GM12878 (cell line): ENCODE results near the gene FGF14. TPM values are rescaled to one million over a fixed set of nuclear protein-coding genes. Genes with fewer than 3 reads are reported as not detected.

Experiments used
- ATAC-seq: fragments of 200-7000 bp; cut with Tn5 transposase; 3 replicates; pipeline ENCODE4 v1.9.1; 2020; ENCODE audit warnings: mild to moderate bottlenecking, moderate library complexity
- BruUV-seq: library from RNA; stranded (reverse); fragments of 400-500 nt; replicated peaks from 2 replicates; lab custom pipeline; 2021; lab: Mats Ljungman, UMichigan
- CTCF ChIA-PET: fragments of 300-600 bp; sonication (Branson Sonifier 250); formaldehyde crosslinking; extraction: SDS; loops from one replicate; lab custom pipeline; 2021; ENCODE audit warnings: inconsistent platforms; lab: Yijun Ruan, JAX
- POLR2A ChIA-PET: fragments of 350-600 bp; formaldehyde crosslinking; extraction: SDS; loops from one replicate; lab custom pipeline; 2021; ENCODE audit warnings: inconsistent platforms; lab: Charles Lee
- RAD21 ChIA-PET: fragments of 300-600 bp; sonication (Branson Sonifier 250); formaldehyde crosslinking; loops from one replicate; lab custom pipeline; 2023; ENCODE audit warnings: antibody characterized with exemption; ENCODE audit not compliant: unreplicated experiment; lab: Charles Lee
- SMC1A ChIA-PET: fragments of 300-600 bp; sonication (Branson Sonifier 250); formaldehyde crosslinking; loops from one replicate; lab custom pipeline; 2023; ENCODE audit not compliant: unreplicated experiment, uncharacterized antibody; lab: Charles Lee
- DNase-seq: peaks from one replicate; pipeline ENCODE4 v3.0.0-alpha.2; 2011; ENCODE audit warnings: low read depth, low spot score
- FAIRE-seq: peaks from 3 replicates; lab custom pipeline; 2011; peaks lifted over from hg19 to GRCh38; lab: Jason Lieb, UNC
- H2AFZ ChIP-seq: 2 replicates; pipeline ENCODE4 v1.6.0; 2011; ENCODE audit warnings: low read depth, low read length, control low read depth; ENCODE audit not compliant: control insufficient read depth
- H3K27ac ChIP-seq: 2 replicates; pipeline ENCODE4 v1.5.1; 2011; ENCODE audit warnings: control low read depth; ENCODE audit not compliant: control insufficient read depth, insufficient read depth
- H3K27me3 ChIP-seq, 2 experiments: replicated peaks in 1 of 2; 2 replicates each; pipeline versions ENCODE4 v1.6.0 to v1.6.1; 2011; ENCODE audit warnings: low read length in 1 of 2; ENCODE audit not compliant: control insufficient read depth in 2 of 2, insufficient read depth in 2 of 2
- H3K36me3 ChIP-seq, 2 experiments: 2 replicates each; pipeline ENCODE4 v1.5.1; 2011; ENCODE audit warnings: low read length in 1 of 2; ENCODE audit not compliant: control insufficient read depth in 2 of 2, insufficient read depth in 2 of 2
- H3K4me1 ChIP-seq: 2 replicates; pipeline ENCODE4 v1.6.1; 2011; ENCODE audit warnings: mild to moderate bottlenecking, low read length, moderate library complexity, mixed read lengths; ENCODE audit not compliant: control insufficient read depth, insufficient read depth
- H3K4me2 ChIP-seq: 2 replicates; pipeline ENCODE4 v1.6.0; 2011; ENCODE audit warnings: control low read depth; ENCODE audit not compliant: control insufficient read depth, insufficient read depth
- H3K4me3 ChIP-seq: fragments of 200-600 bp; sonication (generic); 2 replicates; pipeline ENCODE4 v1.5.1; 2016
- H3K79me2 ChIP-seq: 2 replicates; pipeline ENCODE4 v1.6.0; 2011; ENCODE audit warnings: low read length; ENCODE audit not compliant: control insufficient read depth, insufficient read depth
- H3K9ac ChIP-seq: 2 replicates; pipeline ENCODE4 v1.8.0; 2011; ENCODE audit warnings: low read length, control low read depth, mixed read lengths; ENCODE audit not compliant: control insufficient read depth, insufficient read depth
- H3K9me3 ChIP-seq: replicated peaks from 3 replicates; pipeline ENCODE4 v1.5.1; 2011; ENCODE audit warnings: mild to moderate bottlenecking, low read length; ENCODE audit not compliant: control insufficient read depth, insufficient read depth
- H4K20me1 ChIP-seq: 2 replicates; pipeline ENCODE4 v1.6.0; 2011; ENCODE audit not compliant: control insufficient read depth, insufficient read depth
- BCLAF1 ChIP-seq: fragments of 450-650 bp; IDR thresholded peaks from 2 replicates; pipeline ENCODE4 v1.6.1; 2017; ENCODE audit warnings: antibody characterized with exemption, mild to moderate bottlenecking, moderate library complexity
- BHLHE40 ChIP-seq, 2 experiments: fragments of 450-650 bp in 1 of 2; IDR thresholded peaks; 2 replicates each; pipeline ENCODE4 v1.6.1; 2011 to 2017; ENCODE audit warnings: low read depth in 2 of 2, borderline replicate concordance in 1 of 2, improper control_type of control experiment in 1 of 2, low read length in 1 of 2, mild to moderate bottlenecking in 1 of 2
- BMI1 ChIP-seq: fragments of 450-650 bp; IDR thresholded peaks from 2 replicates; pipeline ENCODE4 v1.6.1; 2016; ENCODE audit warnings: mild to moderate bottlenecking, moderate library complexity, borderline replicate concordance
- CBFB ChIP-seq: IDR thresholded peaks from 2 replicates; pipeline ENCODE4 v1.6.1; 2016; ENCODE audit warnings: antibody characterized with exemption, low read depth
- CHD2 ChIP-seq: IDR thresholded peaks from 2 replicates; pipeline ENCODE4 v1.6.1; 2011; ENCODE audit warnings: low read depth, low read length, improper control_type of control experiment, borderline replicate concordance
- ESRRA ChIP-seq: IDR thresholded peaks from 2 replicates; pipeline ENCODE4 v1.6.1; 2012; ENCODE audit warnings: mild to moderate bottlenecking, low read length, improper control_type of control experiment
- NFIC ChIP-seq: IDR thresholded peaks from 2 replicates; pipeline ENCODE4 v1.6.1; 2012; ENCODE audit warnings: low read depth, mild to moderate bottlenecking, inconsistent platforms, low read length, moderate library complexity
- NFXL1 ChIP-seq: fragments of 450-650 bp; IDR thresholded peaks from 2 replicates; pipeline ENCODE4 v1.6.1; 2017; ENCODE audit warnings: antibody characterized with exemption, mild to moderate bottlenecking, borderline replicate concordance
- POLR2AphosphoS2 ChIP-seq: IDR thresholded peaks from 2 replicates; pipeline ENCODE4 v1.6.1; 2011; ENCODE audit warnings: low read depth, mild to moderate bottlenecking, low read length, improper control_type of control experiment, moderate library complexity
- RAD21 ChIP-seq: IDR thresholded peaks from 2 replicates; pipeline ENCODE4 v1.6.1; 2011; ENCODE audit warnings: mild to moderate bottlenecking, low read depth, low read length, moderate library complexity; ENCODE audit not compliant: insufficient read depth
- SUPT20H ChIP-seq: IDR thresholded peaks from 2 replicates; pipeline ENCODE4 v1.6.1; 2011; ENCODE audit warnings: low read depth, mild to moderate bottlenecking, low read length, moderate library complexity, borderline replicate concordance; ENCODE audit not compliant: control insufficient read depth
- TAF1 ChIP-seq: IDR thresholded peaks from 2 replicates; pipeline ENCODE4 v1.6.1; 2011; ENCODE audit warnings: mild to moderate bottlenecking, low read depth, low read length, borderline replicate concordance
- TCF3 ChIP-seq: IDR thresholded peaks from 2 replicates; pipeline ENCODE4 v1.6.1; 2012; ENCODE audit warnings: low read depth, mild to moderate bottlenecking, low read length, borderline replicate concordance; ENCODE audit not compliant: insufficient read depth
- ZSCAN29 ChIP-seq: fragments of 450-650 bp; IDR thresholded peaks from 2 replicates; pipeline ENCODE4 v1.6.1; 2017; ENCODE audit warnings: mild to moderate bottlenecking, moderate library complexity
- WGBS: methylation state at CpG from one replicate; pipeline ENCODE4 v1.1.6; 2016; ENCODE audit warnings: low lambda C conversion rate; ENCODE audit not compliant: insufficient replicate concordance, insufficient coverage; ENCODE audit errors: missing lambda C conversion rate; 5-methylcytosine and 5-hydroxymethylcytosine counted together
- in situ Hi-C: fragments of 300-500 bp; cut with MboI; formaldehyde crosslinking; loops from 9 replicates; pipeline ENCODE4 v1.14.3; 2018; ENCODE audit warnings: mixed read lengths
- intact Hi-C: fragments of 100-400 bp; cut with micrococcal nuclease; formaldehyde crosslinking; loops from one replicate; pipeline ENCODE4 v1.14.2; 2022; ENCODE audit not compliant: unreplicated experiment
- polyA plus RNA-seq, 11 experiments: library from polyadenylated mRNA; depleted of rRNA in 4 of 11; unstranded in 6 of 11; stranded (reverse) in 5 of 11; fragments of >200 nt; fragmentation: Nextera tagmentation in 4 of 11; fragmentation: Illumina TruSeq in 1 of 11; extraction: Ambion mirVana in 4 of 11; extraction: Trizol in 1 of 11; gene quantifications; 1 replicate in 1 of 11; 2 replicates in 10 of 11; pipeline versions ENCODE4 v1.2.1 to v1.2.3, GENCODE V29; 2011 to 2016; ENCODE audit warnings: inconsistent platforms in 2 of 11, missing spikeins in 2 of 11, low read depth in 1 of 11
- total RNA-seq, 4 experiments: library from RNA; depleted of rRNA in 3 of 4; stranded (reverse); fragments of >200 nt in 3 of 4; fragmentation: Illumina TruSeq in 1 of 4; extraction: Trizol in 1 of 4; gene quantifications; 2 replicates each; pipeline versions ENCODE4 v1.2.1 to v1.2.3, GENCODE V29; 2013 to 2021

The FGF14 gene
- total and polyA plus RNA-seq, 10 of the 15 experiments (the other 5 are each of a cell fraction or from before 2014, with no cell fraction given): under 0.01 to 0.44 (median 0.04) TPM

- TF ChIP-seq NFXL1 (no peak), BCLAF1 (no peak), ZSCAN29 (no peak), SUPT20H (no peak), NFIC (no peak), RAD21 (no peak), CHD2 (no peak), BHLHE40 (IDR thresholded peaks at IDR 0.05; ENCODE audit: borderline replicate concordance in 1 of 2, low read depth in 2 of 2, low read length in 1 of 2) (no peak), BMI1 (no peak)
- TF ChIP-seq, all 136 proteins: peak for 0
Observed at GRCh38 chr13:102302534-102302933, 99.3 kb downstream of the FGF14 start (continued).

GRCh38 chr13:102300379-102300778 is 101.5 kb downstream of the FGF14 start:
- ChIA-PET POLR2A (no interaction called here), CTCF (no interaction called here), RAD21 (no interaction called here), SMC1A (no interaction called here)
- ATAC-seq (no peak), DNase-seq (no peak), FAIRE-seq (no peak)
- intact Hi-C loops: no loop called here
- in situ Hi-C loops: no loop called here
- Histone ChIP-seq H3K4me1 (no peaks in the 10 kb centered on the region), H3K9me3 (no peaks in the 10 kb centered on the region), H3K9ac (no peak overlapping the region), H2AFZ (no peak overlapping the region), H3K4me3 (no peak overlapping the region), H4K20me1 (no peaks in the 10 kb centered on the region), H3K79me2 (no peaks in the 10 kb centered on the region), H3K27ac (no peak overlapping the region), H3K4me2 (no peak overlapping the region), H3K36me3 (no peaks in the 10 kb centered on the region), H3K27me3 (no peaks in the 10 kb centered on the region)
- BruUV-seq: no TSS peak
- WGBS: 97% methylated on average over 2 of the region's 2 CpGs
- TF ChIP-seq TAF1 (no peak), TCF3 (no peak), CBFB (no peak), POLR2AphosphoS2 (no peak), ESRRA (no peak)
